CD4-positive, alpha-beta T cell (primary cell): Measurements from ENCODE around the gene RNF207. TPM values are rescaled to one million over a fixed set of nuclear protein-coding genes. Genes with fewer than 3 reads are reported as not detected.
A peak's percentile ranks its signal among the peaks of the same experiment; 100 is the strongest.

Experiments used
- ATAC-seq: fragments of 200-7000 bp; cut with Tn5 transposase; one replicate; pipeline ENCODE4 v1.10.0; 2022; ENCODE audit warnings: mild to moderate bottlenecking; ENCODE audit not compliant: poor library complexity
- CTCF ChIA-PET: fragments of 350-600 bp; sonication (Branson Sonifier 250); formaldehyde crosslinking; loops from one replicate; lab custom pipeline; 2021; ENCODE audit warnings: antibody characterized with exemption, inconsistent platforms; lab: Charles Lee
- POLR2A ChIA-PET: fragments of 350-600 bp; sonication (Branson Sonifier 250); formaldehyde crosslinking; loops from one replicate; lab custom pipeline; 2021; ENCODE audit warnings: antibody characterized with exemption, inconsistent platforms; lab: Charles Lee
- DNase-seq, 14 experiments: peaks; one replicate each; pipeline ENCODE4 v3.0.0-alpha.2; 2013 to 2020; ENCODE audit warnings: mixed read lengths in 2 of 14
- H3K27ac ChIP-seq, 2 donors: one replicate each; pipeline versions ENCODE4 v1.5.1 to v1.7.0; 2013; ENCODE audit warnings: low read length in 2 of 2, low read depth in 1 of 2, mild to moderate bottlenecking in 1 of 2
- H3K27me3 ChIP-seq, 2 experiments: 1 replicate in 1 of 2; 2 replicates in 1 of 2; pipeline versions ENCODE4 v1.6.1 to v1.7.0; 2013; ENCODE audit warnings: low read length in 2 of 2, control low read depth in 1 of 2, mild to moderate bottlenecking in 1 of 2, moderate library complexity in 1 of 2; ENCODE audit not compliant: insufficient read depth in 2 of 2, control insufficient read depth in 1 of 2
- H3K36me3 ChIP-seq: one replicate; pipeline ENCODE4 v1.6.1; 2013; ENCODE audit warnings: low read length, control low read depth; ENCODE audit not compliant: insufficient read depth
- H3K4me1 ChIP-seq: one replicate; pipeline ENCODE4 v1.6.1; 2013; ENCODE audit warnings: low read length, control low read depth; ENCODE audit not compliant: insufficient read depth
- H3K4me3 ChIP-seq: one replicate; pipeline ENCODE4 v1.5.1; 2013; ENCODE audit warnings: mild to moderate bottlenecking, low read length, moderate library complexity
- H3K9me3 ChIP-seq, 2 experiments: 1 replicate in 1 of 2; 2 replicates in 1 of 2; pipeline versions ENCODE4 v1.6.1 to v1.7.0; 2013; ENCODE audit warnings: low read length in 2 of 2, mild to moderate bottlenecking in 2 of 2, control low read depth in 1 of 2, moderate library complexity in 1 of 2; ENCODE audit not compliant: control insufficient read depth in 1 of 2, insufficient read depth in 1 of 2
- H3K27ac Mint-ChIP-seq: one replicate; pipeline ENCODE4 v1.8.0; 2020; ENCODE audit warnings: mixed read lengths
- H3K27me3 Mint-ChIP-seq: one replicate; pipeline ENCODE4 v1.8.0; 2021; ENCODE audit warnings: mixed read lengths
- H3K36me3 Mint-ChIP-seq: one replicate; pipeline ENCODE4 v1.8.0; 2021; ENCODE audit warnings: low read depth, mixed read lengths
- H3K4me1 Mint-ChIP-seq: one replicate; pipeline ENCODE4 v1.8.0; 2021; ENCODE audit warnings: low read depth, mixed read lengths
- H3K4me3 Mint-ChIP-seq: one replicate; pipeline ENCODE4 v1.8.0; 2020; ENCODE audit warnings: mild to moderate bottlenecking, mixed read lengths
- H3K9me3 Mint-ChIP-seq: one replicate; pipeline ENCODE4 v1.8.0; 2020; ENCODE audit warnings: mixed read lengths
- intact Hi-C, 2 experiments: fragments of 100-400 bp; cut with DNase I in 1 of 2; cut with micrococcal nuclease in 1 of 2; formaldehyde crosslinking; loops; one replicate each; pipeline versions ENCODE4 v1.15.1 to v1.9.0; 2023 to 2025; cut with DNase I, micrococcal nuclease
- total RNA-seq, 174 experiments: library from RNA in 2 of 174; stranded (reverse) in 2 of 174; gene quantifications; one replicate each; pipeline ENCODE4 v1.2.3 and lab custom pipeline; 2021 to 2026
- TF ChIP-seq, protein P1 (sequence below): fragments of 200-600 bp; IDR thresholded peaks from one replicate; pipeline ENCODE4 v1.8.0; 2022; ENCODE audit warnings: antibody characterized with exemption, mild to moderate bottlenecking

Gene RNF207
- total RNA-seq, 2 experiments from 2014 or later: 5.4 to 6.8 TPM

DNA sequence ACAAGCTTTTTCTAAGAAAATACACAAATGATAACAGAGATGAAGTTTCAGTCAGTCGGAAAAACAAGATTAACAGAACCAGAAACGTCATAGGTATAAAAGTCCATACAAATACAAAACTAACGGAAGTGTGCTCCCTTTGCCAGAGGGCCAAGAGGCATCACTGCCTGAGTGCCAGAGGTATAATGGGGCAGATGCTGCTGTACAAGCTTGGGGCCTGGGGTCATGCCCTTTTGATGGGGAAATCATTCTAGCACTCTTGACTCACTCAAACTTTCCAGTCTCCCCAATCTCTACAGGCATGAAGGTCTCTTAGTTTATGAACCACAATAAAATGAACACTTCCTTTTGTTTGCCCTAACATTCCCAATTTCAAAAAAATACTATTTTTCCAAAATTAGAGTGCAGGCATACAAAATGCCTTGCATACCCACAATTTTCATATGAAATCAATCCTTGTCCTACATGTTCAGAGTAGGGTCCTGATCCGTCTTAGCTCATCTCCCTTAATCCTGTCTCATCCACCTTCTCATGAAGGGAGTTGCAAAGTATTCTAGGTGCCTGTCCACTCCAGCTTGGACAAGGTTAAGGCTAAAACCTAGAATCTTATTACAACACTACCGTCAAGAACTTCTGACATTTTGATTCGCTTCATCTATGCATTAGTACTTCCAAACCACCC is 8.0 kb upstream of the RNF207 start:
- Mint-ChIP-seq H3K4me3 (peak overlapping the region; percentile 91), H3K4me1 (peaks cover 49% of the 10 kb centered on the region), H3K27ac (peak overlapping the region; percentile 84), H3K36me3 (peaks cover 53% of the 10 kb centered on the region), H3K27me3 (no peaks in the 10 kb centered on the region), H3K9me3 (no peaks in the 10 kb centered on the region)
- no peak for DNase-seq
- intact Hi-C loops: loop anchor here in 1 of 2 experiments (5.0 kb wide), 1 partner anchor 589 kb away; the partner anchor contains the start of gene CAMTA1
- no peak for ATAC-seq
- CTCF ChIA-PET: interaction anchor here (1.7 to 3.0 kb wide), 3 partner anchors 12 to 49 kb away, joined by 5 to 8 read pairs (median 7); no protein-coding TSS in a partner anchor
- Histone ChIP-seq H3K27me3 (no peaks in the 10 kb centered on the region), H3K9me3 (no peaks in the 10 kb centered on the region), H3K27ac (no peak overlapping the region), H3K4me3 (peak overlapping the region; percentile 97), H3K36me3 (peaks cover 38% of the 10 kb centered on the region), H3K4me1 (peaks cover 39% of the 10 kb centered on the region)
- POLR2A ChIA-PET: interaction anchor here (1.4 kb wide), 1 partner anchor 37 kb away, joined by 5 read pairs; no protein-coding TSS in a partner anchor
- TF ChIP-seq, protein P1, sequence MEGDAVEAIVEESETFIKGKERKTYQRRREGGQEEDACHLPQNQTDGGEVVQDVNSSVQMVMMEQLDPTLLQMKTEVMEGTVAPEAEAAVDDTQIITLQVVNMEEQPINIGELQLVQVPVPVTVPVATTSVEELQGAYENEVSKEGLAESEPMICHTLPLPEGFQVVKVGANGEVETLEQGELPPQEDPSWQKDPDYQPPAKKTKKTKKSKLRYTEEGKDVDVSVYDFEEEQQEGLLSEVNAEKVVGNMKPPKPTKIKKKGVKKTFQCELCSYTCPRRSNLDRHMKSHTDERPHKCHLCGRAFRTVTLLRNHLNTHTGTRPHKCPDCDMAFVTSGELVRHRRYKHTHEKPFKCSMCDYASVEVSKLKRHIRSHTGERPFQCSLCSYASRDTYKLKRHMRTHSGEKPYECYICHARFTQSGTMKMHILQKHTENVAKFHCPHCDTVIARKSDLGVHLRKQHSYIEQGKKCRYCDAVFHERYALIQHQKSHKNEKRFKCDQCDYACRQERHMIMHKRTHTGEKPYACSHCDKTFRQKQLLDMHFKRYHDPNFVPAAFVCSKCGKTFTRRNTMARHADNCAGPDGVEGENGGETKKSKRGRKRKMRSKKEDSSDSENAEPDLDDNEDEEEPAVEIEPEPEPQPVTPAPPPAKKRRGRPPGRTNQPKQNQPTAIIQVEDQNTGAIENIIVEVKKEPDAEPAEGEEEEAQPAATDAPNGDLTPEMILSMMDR: no peak

DNA sequence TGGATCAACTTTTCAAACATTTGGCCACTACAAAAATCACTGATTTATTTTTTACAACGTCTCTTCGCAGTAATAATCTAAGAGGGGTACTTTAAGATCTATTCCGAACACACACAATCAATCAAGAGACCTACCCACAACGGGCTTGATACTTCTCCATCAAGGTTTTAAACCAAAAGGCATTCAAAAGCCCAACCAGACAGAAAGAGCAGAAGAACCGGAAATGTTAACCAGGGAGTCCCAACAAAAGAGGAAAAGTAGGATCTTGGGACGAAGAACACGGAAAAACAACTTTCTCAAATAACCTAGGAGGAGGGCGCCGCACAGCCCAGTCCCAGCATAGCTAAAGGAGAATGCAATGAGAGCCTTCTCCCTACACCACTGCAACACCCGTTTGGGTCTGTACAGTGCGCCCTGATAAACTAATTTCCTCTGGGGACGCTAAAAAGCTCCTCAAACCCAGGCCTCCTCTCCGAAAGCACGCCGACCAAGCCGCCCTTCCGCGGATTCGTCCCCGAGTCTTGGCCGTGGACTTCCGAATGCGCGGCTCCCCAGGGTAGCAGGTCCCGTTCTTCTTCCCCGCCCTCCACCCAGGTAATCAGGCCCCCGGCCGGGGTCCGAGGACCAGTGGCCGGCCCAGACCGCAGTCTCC is 7.1 kb upstream of the RNF207 start:
- H3K36me3 Mint-ChIP-seq: peaks cover 45% of the 10 kb centered on the region
- TF ChIP-seq, protein P1: no peak
- peaks cover 47% of the 10 kb centered on the region for H3K4me1 Mint-ChIP-seq
- intact Hi-C loops: loop anchor here (1.0 to 5.0 kb wide), 3 partner anchors 37 to 589 kb away; partner anchors contain the start of genes NPHP4 (in 2 of the 2), CAMTA1 (in 1 of the 2) and ICMT (in 1 of the 2)
- peaks cover 39% of the 10 kb centered on the region for H3K4me1 ChIP-seq
- H3K27me3 Mint-ChIP-seq: no peaks in the 10 kb centered on the region
- no peaks in the 10 kb centered on the region for H3K9me3 Mint-ChIP-seq
- H3K4me3 ChIP-seq: peak overlapping the region; percentile 97
- H3K27ac ChIP-seq: peak overlapping the region; percentile 33 to 63
- POLR2A ChIA-PET: interaction anchor here (0.6 to 2.0 kb wide), 7 partner anchors 9 to 404 kb away, joined by 3 to 8 read pairs (median 4); partner anchors contain the start of genes ICMT, KLHL21 and NPHP4
- peak overlapping the region; percentile 84 for H3K27ac Mint-ChIP-seq
- H3K27me3 ChIP-seq: no peaks in the 10 kb centered on the region
- DNase-seq: peak in 2 of 14 experiments; percentile 25 to 45
- no peaks in the 10 kb centered on the region for H3K9me3 ChIP-seq
- H3K36me3 ChIP-seq: peaks cover 30% of the 10 kb centered on the region
- ATAC-seq: peak; percentile 6
- CTCF ChIA-PET: interaction anchor here (1.3 to 3.0 kb wide), 3 partner anchors 10 to 48 kb away, joined by 4 to 8 read pairs (median 5); no protein-coding TSS in a partner anchor
- peak overlapping the region; percentile 91 for H3K4me3 Mint-ChIP-seq
